SH-SY5Y (cell line): ENCODE results near the gene OARD1.

Experiments used
- GATA2 ChIP-seq: IDR thresholded peaks from 2 replicates; pipeline ENCODE4 v1.6.1; 2011; ENCODE audit warnings: mild to moderate bottlenecking, low read depth, low read length
- GATA3 ChIP-seq: IDR thresholded peaks from 2 replicates; pipeline ENCODE4 v1.6.1; 2011; ENCODE audit warnings: low read depth, mild to moderate bottlenecking, low read length, moderate library complexity

DNA sequence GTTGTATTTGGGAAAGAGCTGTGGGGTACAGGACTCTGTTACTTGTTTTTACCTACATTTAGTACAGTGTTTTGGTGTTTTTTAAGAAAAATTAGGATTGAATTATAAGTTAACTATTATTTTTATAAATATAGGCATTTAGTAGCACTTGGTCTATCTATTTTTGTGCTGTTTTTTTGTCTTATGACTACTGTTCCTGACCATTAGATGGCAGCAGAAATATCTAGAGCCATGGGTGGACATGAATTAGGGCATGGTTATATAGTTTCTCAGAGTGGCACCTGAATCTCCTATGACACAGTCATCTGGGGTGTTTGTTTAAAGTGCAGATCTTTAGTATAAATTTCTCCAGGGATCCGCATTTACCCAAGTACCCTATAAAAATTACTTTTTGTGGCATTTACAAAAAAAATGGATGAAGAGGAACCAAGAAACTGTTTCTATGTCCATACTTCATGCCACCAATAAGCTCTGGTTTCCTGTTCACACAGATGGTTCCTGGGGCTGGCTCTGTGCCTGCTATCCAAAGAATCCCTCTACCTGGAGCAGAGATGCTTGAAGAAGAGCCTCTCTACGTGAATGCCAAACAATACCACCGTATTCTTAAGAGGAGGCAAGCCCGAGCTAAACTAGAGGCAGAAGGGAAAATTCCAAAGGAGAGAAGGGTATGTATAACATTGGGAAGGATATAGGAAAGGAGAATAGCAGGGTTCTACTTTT, 20.4 kb upstream of the OARD1 start:
- TF ChIP-seq GATA3 (no peak), GATA2 (no peak)
